ENCODE results near the gene SLC19A1.
"Not testable (repeated sequence)": the region's sequence is repeated elsewhere in the genome, so short reads cannot be mapped to it uniquely, and the experiment has no call there.

Gene SLC19A1

DNA sequence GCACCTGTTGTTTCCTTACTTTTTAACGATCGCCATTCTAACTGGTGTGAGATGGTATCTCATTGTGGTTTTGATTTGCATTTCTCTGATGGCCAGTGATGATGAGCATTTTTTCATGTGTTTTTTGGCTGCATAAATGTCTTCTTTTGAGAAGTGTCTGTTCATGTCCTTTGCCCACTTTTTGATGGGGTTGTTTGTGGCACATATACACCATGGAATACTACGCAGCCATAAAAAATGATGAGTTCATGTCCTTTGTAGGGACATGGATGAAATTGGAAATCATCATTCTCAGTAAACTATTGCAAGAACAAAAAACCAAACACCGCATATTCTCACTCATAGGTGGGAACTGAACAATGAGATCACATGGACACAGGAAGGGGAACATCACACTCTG is 39.0 kb downstream of the SLC19A1 start:
- DNase-seq = not testable (repeated sequence)

DNA sequence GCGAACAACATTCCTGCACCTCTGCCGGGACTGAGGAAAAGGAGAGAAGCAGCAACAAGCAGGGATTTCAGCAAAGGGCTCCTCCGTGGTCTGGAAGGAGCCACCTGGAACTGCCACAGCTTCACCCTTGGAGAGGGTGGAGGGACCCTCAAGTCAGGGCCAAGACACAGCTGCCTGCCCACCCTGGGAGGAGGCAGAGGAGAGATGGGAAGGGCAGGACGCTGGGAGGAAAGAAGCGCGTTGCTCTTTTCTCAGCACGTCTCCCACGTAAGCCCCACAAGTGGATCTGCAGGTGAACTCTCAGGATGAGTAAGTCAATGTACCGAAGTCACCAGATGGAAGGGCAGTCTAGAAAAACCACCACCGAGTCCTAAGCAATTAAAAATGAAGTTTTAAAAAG is 39.6 kb downstream of the SLC19A1 start:
- DNase-seq = no peak

DNA sequence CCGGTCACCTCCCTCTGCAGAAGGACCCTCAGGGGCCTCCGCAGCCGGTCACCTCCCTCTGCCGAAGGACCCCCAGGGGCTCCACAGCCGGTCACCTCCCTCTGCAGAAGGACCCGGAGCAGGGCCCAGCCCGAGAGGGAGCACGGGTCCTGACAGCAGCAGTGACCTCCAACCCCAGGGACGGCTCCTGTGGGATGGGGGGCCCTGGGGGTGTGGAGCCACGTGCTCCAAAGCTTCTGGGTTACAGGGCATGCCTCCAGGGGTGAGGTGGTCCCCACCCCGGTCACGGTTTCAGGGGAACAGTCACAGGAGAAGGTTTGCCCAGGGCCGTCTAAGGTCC is 40.3 kb downstream of the SLC19A1 start:
- DNase-seq = no peak

DNA sequence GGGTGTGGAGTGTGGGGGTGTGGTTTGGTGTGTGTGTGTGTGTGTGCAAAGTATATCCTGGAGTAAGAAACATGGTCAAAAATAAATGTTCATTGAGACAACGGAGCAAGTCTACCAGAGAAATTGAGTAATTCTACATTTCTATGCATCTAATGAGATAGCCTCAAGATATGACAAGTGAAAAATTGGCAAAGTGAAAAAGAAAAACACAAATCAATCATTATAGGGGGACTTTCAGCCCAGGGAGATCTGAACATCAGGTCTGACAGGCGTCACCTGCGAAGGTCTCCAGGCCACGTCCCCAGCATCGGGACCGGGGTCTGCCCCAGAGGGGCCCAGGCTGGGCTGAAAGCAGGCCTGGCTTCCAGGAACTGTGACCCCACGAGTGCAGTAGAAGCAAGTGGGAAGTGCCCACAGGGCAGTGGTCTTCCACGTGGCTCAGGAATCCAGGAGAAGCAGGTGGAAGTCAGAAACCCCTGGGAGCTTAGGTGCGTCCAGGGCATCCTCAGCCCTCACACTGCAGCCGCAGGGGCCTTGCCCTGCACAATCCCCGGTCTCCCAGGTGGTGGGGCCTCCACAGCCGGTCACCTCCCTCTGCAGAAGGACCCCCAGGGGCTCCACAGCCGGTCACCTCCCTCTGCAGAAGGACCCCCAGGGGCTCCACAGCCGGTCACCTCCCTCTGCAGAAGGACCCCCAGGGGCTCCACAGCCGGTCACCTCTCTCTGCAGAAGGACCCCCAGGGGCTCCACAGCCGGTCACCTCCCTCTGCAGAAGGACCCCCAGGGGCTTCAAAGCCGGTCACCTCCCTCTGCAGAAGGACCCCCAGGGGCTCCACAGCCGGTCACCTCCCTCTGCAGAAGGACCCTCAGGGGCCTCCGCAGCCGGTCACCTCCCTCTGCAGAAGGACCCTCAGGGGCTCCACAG is 40.9 kb downstream of the SLC19A1 start:
- not testable (repeated sequence) for DNase-seq

DNA sequence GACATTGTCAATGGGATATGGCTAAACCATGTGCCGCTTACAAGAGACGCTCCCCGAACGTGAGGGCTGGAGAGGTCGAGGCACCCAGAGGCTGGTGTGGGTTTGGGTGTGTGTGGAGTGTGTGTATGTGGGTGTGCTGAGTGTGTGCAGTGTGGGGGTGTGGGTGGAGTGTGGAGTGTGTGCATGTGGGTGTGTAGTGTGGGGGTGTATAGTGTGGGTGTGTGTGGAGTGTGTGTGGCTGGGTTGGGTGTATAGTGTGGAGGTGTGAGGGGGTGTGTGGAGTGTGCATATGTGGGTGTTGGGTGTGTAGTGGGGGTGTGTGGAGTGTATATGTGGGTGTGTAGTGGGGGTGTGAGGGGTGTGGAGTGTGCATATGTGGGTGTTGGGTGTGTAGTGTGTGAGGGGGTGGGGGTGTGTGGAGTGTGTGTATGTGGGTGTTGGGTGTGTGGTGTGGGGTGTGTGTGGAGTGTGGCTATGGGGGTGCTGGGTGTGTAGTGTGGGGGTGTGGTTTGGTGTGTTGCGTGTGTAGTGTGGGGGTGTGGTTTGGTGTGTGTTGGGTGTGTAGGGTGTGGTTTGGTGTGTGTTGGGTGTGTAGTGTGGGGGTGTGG is 42.2 kb downstream of the SLC19A1 start:
- no peak for DNase-seq

DNA sequence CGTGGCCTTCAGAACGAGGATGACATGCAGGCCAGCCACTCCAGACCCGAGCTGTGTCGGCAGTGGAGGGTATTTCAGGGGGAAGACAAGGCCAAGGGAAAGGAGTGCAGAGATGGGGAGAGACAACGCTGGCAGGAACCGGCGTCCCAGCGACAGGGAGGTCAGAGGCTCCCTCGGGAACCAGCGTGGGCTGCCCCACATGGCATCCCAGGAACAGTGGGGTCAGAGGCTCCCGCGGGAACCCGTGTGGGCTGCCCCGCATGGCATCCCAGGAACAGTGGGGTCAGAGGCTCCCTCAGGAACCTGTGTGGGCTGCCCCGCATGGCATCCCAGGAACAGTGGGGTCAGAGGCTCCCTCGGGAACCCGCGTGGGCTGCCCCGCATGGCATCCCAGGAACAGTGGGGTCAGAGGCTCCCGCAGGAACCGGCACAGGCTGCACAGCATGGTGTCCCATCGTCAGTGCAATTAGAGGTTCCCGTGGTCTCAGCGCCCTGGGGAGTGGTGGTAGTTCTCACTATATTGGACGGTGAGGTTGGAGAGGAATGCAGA is 43.0 kb downstream of the SLC19A1 start:
- no peak for DNase-seq

DNA sequence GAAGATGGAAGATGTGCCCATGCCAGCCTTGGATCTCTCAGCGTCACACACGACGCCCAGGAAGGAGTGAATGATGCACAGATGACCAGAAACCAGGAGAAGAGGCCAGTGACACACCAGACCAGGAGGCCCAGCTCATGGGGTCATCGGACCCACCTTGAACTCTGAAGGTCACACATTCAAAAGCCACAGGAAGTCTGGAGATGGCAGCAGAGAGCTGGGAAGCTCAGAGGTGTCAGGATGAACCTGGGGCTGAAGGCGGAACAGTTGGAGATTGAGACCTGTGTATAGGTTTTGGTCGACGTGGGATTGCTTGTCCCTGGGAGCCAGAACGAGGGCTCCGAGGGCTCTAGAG is 43.6 kb downstream of the SLC19A1 start:
- DNase-seq = no peak

DNA sequence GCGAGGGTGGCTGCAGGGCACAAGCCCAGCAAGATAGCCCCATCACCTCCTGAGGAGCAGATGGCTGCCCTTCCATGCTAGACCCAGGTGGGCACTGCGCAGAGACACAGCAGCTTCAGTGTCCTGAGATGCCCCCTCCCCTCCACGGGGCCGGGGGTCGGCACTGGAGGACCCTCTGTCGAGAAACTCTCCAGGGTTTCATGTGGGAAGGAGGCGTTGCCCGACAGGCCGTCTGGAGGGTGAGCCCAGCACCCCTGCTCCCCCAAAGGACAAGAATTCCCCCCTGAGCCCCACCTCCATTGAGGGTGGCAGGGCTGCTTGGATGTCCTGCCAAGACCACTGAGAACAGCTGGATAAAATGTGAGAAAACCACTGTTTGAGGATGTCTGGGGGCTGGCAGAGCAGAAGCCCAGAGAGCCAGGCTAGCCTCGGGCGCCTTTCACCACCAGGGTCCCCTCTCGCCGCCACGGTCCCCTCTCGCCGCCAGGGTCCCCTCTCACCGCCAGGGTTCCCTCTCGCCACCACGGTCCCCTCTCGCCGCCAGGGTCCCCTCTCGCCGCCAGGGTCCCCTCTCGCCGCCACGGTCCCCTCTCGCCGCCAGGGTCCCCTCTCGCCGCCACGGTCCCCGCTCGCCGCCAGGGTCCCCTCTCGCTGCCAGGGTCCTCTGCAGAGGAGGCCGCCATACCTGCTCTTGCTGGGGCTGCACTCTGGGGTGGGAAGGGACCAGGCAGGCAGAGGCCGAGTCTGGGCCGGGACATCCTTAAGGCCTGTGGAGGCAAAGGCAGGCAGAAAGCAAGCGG is 44.2 kb downstream of the SLC19A1 start:
- DNase-seq = no peak

DNA sequence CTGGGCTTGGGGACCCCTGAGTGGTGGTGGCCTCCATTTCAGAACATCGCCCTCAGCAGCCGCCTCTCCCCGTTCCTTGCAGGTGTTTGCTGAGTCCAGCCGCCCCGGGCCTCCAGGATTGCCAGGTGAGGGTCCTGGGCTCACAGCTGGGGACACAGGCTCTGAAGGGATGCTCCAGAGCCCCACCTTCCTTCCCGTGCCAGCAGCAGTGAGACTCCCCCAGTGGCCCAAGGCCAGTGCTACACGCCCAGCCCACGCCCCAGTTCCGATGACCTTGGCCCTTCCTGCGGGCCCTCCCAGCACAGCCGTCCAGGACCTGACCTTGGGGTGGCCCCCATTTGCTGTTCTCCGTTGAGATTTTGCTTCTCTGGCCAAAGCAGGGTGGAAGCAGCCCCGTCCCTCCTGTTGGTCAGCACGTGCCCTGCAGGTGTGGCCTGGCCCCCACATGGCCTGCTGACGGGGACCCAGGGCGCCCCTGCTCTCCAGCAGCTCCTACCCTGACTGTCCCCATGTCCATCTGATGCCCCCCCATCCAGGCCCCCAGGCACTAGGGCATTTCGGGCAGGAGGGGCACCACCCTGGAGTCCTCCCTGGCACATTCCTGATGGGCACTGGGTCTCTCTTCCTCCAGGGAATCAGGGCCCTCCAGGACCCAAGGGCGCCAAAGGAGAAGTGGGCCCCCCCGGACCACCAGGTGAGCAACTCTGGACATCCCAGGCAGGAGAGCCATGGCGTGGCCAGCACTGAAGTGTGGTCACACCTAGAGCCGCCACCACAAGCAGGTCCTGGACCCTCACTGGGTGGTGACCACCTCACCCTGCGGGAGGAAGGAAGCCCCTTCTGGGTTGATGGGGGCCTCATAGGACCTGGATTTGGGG is 45.0 kb downstream of the SLC19A1 start:
- DNase-seq = no peak

DNA sequence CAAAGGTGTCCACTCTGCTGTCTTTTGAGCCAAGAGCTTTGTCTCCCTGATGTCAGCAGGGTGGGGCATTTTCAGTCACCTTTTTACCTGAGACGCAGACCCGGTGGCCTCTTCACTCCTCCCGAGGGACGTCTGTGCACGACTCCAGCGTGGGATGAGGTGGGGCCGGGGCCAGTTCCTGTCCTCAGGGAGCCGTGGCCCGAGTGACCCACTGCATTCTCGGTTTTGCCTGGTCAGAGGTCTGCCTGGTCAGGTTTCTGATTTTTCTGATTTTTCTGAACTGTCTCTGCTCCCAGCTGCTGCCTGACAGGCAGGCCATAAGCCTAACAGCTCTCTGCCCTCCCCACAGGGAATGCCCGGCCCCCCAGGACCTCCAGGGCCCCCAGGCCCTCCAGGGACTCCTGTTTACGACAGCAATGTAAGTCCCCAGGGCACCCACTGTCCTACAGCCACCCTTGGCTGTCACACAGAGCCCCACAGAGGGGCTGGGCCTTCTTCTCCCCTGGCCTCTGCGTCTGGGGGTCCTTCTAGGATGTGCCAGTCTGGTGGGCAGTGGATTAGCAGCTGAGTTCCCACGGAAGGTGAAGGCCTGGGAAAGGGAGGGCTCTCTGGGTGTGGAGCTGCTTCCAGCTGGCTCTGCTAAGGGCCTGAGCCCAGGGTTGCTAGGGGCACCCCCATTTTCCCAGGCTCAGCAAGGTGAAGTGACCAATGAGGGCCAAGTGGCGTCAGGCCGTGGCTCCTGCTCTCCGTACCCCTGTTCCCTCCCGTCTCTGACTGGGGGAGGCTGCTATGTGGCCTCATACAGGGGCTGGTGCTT is 45.9 kb downstream of the SLC19A1 start:
- no peak for DNase-seq

DNA sequence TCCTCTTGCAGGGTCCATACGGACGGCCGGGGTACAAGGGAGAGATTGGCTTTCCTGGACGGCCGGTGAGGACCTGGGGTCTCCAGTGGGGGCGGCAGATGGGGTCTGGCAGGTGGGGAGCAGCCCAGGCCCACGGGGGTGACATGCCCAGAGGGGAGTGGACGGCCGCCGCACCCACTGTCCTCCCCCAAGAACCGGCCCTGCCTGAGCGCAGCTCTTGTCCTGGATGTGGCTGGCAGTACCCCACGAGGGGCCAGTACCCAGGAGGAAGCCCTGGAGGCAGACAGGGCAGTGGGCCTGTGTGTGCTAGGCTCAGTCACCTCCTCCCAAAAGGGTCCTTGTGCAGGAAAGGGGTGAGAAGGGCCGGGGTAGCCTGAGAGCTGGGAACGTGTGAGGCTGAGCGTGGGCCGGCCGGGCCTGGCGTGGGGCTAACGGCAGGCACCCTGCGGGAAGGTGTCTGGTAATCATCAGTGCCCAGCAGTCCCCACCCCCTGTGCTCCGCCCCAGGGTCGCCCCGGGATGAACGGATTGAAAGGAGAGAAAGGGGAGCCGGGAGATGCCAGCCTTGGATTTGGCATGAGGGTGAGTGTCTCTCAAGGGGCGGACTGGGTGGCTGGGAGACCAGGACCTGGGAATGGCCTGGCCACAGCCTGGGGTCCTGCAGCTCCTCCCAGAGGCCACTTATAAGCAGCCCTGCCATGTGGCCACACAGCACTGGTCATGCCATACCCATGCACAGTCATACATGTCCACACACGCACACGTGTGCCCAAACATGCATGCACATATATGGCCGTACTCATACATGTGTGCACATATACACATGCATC is 47.2 kb downstream of the SLC19A1 start:
- DNase-seq = no peak

DNA sequence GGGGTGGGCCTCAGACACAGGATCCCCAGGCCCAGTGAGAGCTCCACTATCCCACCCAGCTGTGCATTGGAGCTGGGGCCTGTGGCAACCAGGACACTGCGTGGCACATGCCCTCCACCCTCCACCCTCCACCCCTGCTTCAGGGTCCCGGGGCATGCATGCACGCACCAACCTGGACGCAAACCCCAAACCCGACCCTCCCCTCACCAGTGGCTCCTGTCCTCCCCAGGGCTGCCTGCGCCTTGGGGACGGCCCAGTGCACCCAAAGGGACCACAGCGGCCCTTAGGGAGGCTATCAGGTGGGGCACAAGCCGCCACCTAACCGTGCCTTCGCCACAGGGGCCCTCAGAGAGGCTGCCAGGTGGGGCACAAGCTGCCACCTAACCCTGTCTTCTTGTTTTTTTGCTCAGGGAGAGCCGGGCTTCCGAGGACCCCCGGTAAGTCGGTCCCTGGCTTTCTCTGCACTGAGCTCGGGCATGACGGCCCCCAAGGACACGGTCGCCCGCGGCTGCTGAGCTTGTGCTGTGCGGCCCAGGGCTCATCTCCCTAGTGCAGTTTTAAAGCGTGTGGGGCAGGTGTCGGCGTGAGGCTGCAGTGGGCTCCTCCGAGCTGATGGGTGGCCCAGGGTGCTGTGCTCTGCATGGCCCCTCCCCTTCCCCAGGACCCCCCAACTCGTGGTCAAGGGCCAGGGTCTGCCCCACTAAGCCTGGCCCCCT is 47.9 kb downstream of the SLC19A1 start:
- no peak for DNase-seq

DNA sequence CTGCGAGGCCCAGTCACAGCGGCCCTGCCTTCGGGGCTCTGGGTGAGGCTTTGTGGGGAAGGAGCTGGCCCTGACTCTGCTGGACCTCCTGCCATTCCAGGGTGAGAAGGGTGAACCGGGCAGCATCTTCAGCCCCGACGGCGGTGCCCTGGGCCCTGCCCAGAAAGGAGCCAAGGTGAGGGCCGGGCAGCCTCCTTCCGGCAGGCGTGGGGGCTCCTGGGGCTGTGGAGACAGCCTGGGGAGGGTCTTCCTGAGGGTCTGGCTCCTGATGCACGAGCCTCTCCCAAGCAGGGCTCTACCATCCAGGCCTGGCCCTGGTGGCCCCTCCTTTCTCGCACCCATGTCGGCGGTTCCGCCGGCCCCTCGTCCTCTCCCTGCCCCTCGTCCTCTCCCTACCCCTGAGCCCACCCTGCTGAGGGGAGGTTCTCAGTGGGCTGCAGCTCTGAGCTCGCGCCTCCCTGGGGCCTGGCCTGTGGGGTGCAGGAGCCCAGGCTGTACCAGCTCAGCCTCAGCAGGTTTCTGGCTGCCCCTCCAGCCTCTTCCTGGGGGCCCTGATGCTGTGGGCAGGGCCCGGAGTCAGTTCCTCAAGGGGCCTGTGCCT is 48.7 kb downstream of the SLC19A1 start:
- DNase-seq = no peak

DNA sequence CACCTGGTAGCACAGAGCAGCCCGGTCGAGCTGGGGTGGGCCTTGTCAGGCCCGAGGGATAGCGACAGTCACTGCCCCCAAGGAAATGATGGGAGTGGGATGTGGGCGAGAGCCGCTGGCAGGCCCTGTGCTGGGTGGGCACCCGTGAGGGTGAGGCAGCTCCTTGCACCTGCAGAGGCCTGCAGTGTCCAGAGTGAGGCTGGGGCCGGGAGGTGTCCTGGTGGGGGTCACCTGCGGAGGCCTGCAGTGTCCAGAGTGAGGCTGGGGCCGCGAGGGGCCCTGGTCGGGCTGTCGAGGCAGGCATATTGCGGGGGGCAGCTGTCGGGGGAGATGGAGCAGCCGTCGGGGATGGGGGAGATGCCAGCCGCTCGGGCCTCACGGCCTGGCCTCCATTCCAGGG is 49.5 kb downstream of the SLC19A1 start:
- no peak for DNase-seq

DNA sequence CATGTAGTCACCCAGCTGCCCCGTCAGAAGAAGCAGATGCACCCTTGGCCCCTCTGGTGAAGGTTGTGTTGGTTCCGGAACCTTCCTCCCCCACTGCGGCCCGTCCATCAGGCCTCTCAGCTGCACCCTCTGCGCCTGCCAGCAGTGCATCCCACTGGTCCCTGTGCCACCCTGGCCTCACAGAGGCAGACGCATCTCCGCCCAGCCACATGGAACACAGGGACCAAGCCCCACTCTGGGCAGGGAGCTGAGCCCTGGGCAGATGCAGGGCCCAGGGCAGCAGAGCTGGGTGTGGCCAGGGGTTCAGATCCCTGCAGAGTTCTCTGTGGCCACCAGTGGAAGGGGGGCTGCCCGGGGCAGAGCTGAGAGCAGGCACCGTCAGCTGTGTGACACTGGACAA is 50.6 kb downstream of the SLC19A1 start:
- no peak for DNase-seq

DNA sequence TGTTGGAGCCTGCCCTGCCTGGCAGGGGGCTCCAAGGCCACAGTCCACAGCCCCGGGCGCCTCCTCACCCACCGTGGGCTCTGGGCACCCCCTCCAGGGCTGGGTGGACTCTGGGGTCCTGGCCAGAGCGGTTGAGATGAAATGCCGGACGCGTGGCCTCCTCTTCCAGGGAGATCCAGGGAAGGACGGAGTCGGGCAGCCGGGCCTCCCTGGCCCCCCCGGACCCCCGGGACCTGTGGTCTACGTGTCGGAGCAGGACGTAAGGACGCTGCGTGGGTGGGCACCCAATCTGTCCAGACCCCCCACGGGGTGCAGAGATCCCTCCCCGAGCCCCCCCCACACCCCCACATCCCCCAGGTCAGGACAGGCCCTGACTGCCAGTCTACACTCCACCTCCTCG is 51.2 kb downstream of the SLC19A1 start:
- DNase-seq = no peak

DNA sequence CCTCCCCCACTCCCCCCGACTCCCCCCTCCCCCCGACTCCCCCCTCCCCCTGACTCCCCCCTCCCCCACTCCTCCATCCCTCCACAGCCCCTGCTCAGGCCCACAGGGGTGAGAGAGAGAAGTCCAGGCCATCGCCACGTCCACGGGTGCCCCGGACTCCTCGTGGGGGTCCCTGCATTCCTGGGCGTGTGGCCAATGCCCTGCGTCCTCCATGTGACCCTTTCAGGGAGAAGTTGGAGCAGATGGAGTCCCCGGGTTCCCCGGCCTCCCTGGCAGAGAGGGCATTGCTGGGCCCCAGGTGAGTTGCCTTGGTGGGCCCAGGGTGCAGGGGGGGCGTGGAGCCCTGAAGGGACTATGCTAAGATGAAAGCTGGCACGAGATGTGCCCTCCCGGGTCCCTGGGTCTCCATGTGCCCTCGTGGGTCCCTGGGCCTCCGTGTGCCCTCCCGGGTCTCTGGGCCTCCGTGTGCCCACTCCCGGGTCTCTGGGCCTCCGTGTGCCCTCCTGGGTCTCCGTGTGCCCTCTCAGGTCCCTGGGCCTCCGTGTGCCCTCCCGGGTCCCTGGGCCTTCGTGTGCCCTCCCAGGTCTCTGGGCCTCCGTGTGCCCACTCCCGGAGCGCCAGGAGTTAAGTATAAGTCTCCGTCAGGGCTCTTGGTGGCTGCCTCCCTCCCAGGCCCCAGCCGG is 52.0 kb downstream of the SLC19A1 start:
- no peak for DNase-seq

DNA sequence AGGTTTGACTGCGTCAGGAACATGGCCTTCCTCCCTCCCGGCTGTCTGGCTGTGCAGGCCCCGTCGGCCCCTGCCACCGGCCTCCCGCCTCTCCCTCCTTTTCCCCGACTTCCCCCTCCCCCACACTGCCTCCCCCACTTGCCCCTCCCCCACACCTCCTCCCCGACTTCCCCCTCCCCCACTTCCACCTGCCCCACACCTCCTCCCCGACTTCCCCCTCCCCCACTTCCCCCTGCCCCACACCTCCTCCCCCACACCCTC is 52.6 kb downstream of the SLC19A1 start:
- DNase-seq = no peak
